Stimulated activated CD8-positive, alpha-beta memory T cell treated with anti-CD3 and anti-CD28 coated beads, Interleukin-15, amount 100 ng/mL, for 48 hours (primary cell): ENCODE measurements around the gene GSTCD.

Source experiments
- DNase-seq, 2 donors: peaks; one replicate each; pipeline ENCODE4 v3.0.0-alpha.2; 2020; ENCODE audit warnings: low read depth in 2 of 2

GSTCD gene

DNA sequence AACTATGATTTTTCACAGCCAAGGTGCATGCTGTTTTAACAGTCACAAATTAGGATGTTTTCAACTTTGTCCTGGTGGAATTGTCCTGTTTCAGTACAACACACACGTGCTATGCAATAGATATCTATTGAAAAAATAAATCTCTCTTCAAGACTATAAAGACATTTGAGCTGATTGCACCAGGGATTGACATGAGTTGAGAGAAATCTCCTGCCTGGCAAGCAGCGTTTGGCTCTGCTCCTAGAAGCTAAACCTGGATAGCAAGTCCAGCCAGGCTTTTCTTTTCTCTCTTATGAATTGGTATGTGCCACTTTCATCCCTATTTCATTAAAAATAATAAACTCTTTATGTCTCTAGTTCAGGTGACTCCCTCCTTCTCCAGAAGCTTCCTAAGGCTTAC is 170.1 kb downstream of the GSTCD start:
- DNase-seq: no peak

DNA sequence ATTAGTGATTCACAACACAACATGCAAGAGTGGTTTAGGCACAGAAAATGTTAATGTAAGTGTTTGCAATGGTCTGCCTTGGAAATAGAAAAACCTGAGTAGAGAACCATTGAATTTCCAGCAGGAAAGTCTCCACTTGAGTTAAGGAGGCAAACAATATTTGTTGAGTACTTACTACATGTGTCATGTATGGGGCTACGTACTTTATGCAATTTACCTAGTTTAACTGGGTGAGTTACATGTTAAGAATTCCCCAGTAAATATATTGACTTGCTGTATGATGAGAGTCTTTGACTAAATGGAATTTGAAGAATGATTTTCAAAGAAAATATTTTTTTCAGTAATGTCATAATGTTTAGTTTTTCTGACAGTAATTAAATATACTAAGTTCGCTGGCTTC is 178.9 kb downstream of the GSTCD start:
- DNase-seq: no peak

DNA sequence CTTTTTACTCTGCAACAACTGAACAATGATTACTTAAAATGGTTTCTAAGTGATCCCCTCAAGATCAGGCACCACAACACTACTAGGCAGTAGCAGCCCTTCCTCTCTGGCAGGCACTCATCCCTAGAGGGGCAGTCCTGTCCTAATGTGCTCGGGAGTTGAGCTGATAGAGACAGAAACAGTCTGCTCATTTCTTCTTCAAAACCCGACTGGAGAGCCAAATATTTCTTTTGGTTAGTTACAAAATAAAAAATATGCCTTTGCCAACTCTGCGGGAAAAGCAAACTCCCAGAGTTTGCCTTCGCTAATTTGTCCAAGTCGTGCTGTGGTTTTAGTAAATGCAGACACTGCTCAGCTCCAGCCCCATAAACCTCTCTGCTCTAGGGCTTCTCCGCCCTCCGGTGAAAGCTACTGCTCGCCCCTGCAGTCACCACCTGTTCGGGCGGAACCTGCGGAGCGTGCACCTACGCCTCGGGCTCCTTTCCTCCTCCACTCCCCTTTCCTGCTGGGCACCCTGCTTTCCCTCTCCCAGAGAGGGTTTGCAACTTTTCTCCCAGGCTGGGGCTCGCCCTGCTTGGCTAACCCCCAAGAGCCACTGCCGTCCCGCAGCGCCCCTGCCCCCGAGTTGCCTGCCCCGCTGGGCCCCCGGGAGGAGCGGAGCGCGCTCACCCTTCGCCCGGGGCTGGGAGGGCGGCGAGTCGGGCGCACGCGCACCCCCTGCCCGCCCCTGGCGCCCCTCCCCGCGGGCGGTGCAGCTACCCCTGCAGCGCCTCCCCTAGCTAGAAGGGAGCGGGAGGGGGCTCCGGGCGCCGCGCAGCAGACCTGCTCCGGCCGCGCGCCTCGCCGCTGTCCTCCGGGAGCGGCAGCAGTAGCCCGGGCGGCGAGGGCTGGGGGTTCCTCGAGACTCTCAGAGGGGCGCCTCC is 186.3 kb downstream of the GSTCD start, which contains the start of gene NPNT:
Gene NPNT, plus strand, starts transcription at position 812 of the 923 bp plus-strand sequence. CDS start 182 bp downstream, outside the sequence.
- DNase-seq: no peak

DNA sequence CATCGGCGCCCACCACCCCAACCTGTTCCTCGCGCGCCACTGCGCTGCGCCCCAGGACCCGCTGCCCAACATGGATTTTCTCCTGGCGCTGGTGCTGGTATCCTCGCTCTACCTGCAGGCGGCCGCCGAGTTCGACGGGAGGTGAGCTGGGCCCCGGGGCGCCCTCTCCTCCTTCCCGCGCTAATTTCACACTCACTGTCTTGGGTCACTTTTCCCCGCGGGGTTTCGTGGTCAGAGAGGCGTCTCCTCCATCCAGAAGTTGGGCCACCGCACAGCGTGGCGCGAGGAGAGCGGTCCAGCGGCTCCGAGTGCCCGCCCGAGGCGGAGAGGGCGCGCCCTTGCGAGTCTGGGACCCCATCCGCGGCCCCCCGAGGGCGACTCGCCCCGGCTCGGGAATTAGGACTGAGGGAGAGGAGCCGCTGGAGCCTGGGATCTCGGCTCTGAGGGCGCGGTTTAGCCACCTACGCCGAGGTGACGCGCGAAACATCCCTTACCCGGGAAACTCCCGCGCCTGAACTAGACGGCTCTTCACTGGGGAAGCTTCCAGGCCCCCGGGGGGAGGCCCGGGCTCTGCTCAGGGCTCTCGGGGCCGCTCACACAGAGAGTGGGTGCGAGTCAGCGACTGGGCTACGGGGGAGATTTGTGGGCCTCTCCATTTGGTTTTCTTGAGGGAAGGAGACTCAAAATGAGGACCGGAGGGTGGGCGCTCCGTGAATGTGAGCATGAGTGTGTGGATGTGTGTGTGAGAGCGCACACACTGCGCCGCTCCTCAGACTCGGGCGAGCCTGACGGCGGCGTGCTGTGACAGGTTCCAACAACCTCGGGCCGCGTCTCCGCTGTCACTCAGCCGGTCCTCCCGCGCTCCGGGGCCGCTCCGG is 187.2 kb downstream of the GSTCD start:
- DNase-seq: no peak

DNA sequence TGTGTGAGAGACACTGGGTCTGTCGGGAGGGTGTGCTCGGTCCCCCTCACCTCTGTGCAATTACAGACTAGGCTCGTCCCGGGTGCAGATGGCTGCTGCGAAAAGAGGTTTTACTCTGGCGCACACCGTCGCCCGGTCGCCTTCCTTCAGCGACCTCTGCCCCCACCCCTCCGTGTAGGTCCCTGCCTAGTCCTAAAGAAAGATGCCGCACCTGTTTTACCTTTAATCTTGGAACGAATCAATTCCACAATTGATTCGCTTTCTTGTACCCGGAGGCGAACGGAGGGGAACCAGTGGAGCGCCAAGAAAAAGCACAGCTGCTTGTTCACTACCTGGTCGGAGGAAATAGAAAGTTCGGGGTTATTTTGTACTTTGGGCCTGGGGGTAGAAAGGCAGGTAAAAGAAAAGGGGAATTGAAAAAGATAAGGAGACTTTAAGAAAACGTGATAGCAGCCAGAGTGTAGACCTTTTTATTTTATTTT is 187.9 kb downstream of the GSTCD start:
- DNase-seq: no peak
